Measurements from ENCODE around the gene EHF. TPM values are rescaled to one million over a fixed set of nuclear protein-coding genes. Genes with fewer than 3 reads are reported as not detected.

EHF gene
- total RNA-seq, 1 donor from 2014 or later = 121 TPM

- Histone ChIP-seq H3K4me3 (no peak overlapping the region), H3K27ac (no peak overlapping the region), H3K27me3 (no peaks in the 10 kb centered on the region), H3K9me3 (no peaks in the 10 kb centered on the region), H3K4me1 (no peaks in the 10 kb centered on the region), H3K36me3 (no peaks in the 10 kb centered on the region)
- DNase-seq (ENCODE audit: extremely low spot score in 2 of 2) = no peak
- TF ChIP-seq POLR2AphosphoS5 (IDR thresholded peaks at IDR 0.05; ENCODE audit: insufficient read depth in 1 of 2, low read depth in 1 of 2) (no peak), CTCF (IDR thresholded peaks at IDR 0.05) (no peak), POLR2A (IDR thresholded peaks at IDR 0.05) (no peak)
- intact Hi-C loops (cut with DNase I) = no loop called here
Observed at GRCh38 chr11:34696862-34697261, 76.0 kb downstream of the EHF start.

GRCh38 chr11:34706709-34707461 is 86.0 kb downstream of the EHF start:
- Histone ChIP-seq H3K4me3 (no peak overlapping the region), H3K36me3 (no peaks in the 10 kb centered on the region), H3K27me3 (no peaks in the 10 kb centered on the region), H3K9me3 (peaks cover 8% of the 10 kb centered on the region), H3K27ac (no peak overlapping the region), H3K4me1 (no peaks in the 10 kb centered on the region)
- DNase-seq (ENCODE audit: extremely low spot score in 2 of 2) = no peak
- intact Hi-C loops (cut with DNase I) = no loop called here
- TF ChIP-seq POLR2A (IDR thresholded peaks at IDR 0.05) (no peak), CTCF (IDR thresholded peaks at IDR 0.05) (no peak), POLR2AphosphoS5 (IDR thresholded peaks at IDR 0.05; ENCODE audit: insufficient read depth in 1 of 2, low read depth in 1 of 2) (no peak)

GRCh38 chr11:34707462-34707840 is 86.6 kb downstream of the EHF start:
- TF ChIP-seq POLR2A (IDR thresholded peaks at IDR 0.05) (no peak), CTCF (IDR thresholded peaks at IDR 0.05) (no peak), POLR2AphosphoS5 (IDR thresholded peaks at IDR 0.05; ENCODE audit: insufficient read depth in 1 of 2, low read depth in 1 of 2) (no peak)
- no peak for DNase-seq (ENCODE audit: extremely low spot score in 2 of 2)
- H3K27ac ChIP-seq = no peak overlapping the region
- no peaks in the 10 kb centered on the region for H3K27me3 ChIP-seq
- peaks cover 8% of the 10 kb centered on the region for H3K9me3 ChIP-seq
- H3K4me3 ChIP-seq = no peak overlapping the region
- H3K4me1 ChIP-seq = no peaks in the 10 kb centered on the region
- intact Hi-C loops (cut with DNase I) = no loop called here
- no peaks in the 10 kb centered on the region for H3K36me3 ChIP-seq

Other genes starting within 250 kb of the EHF start
- gene CAT, start 182.2 kb upstream of the EHF start, total RNA-seq = 108 TPM
- not detected for gene ELF5, start 107.3 kb upstream of the EHF start, total RNA-seq

Measured in vagina (tissue), 2 donors.